ENCODE data around the gene KRTAP26-1.

The KRTAP26-1 gene

DNA sequence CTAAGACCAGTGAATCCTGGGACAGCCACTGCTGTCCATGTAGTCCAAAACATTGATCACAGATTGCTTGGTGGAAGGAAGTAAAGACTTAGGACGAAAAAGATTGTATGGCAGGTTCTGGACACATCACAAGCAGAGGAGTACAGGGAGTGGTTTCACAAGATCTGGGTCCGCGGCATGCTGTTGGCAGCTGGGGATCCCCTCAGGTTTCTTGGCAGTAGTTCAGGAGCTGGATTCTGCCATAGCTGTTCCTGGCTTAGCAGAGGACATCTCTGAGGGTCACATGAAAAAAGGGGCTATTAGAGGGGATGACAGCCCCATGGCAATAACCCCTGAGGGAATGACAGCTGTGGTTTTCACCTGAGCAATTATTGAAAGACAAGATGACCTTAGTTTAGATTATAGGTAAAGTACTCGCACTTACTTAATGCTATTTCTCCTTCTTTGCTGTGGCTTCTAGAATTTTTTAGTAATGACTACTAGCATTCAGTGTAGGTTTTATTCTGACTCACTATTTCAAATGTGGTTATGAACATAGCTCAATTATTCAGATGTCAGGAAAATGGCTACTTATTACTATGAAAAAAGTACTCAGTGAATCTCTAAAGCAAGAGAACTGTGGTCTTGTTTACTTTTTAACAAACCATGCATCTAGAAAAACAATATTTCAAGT lies 9.2 kb upstream of the KRTAP26-1 start:
- TF ChIP-seq, protein P1, sequence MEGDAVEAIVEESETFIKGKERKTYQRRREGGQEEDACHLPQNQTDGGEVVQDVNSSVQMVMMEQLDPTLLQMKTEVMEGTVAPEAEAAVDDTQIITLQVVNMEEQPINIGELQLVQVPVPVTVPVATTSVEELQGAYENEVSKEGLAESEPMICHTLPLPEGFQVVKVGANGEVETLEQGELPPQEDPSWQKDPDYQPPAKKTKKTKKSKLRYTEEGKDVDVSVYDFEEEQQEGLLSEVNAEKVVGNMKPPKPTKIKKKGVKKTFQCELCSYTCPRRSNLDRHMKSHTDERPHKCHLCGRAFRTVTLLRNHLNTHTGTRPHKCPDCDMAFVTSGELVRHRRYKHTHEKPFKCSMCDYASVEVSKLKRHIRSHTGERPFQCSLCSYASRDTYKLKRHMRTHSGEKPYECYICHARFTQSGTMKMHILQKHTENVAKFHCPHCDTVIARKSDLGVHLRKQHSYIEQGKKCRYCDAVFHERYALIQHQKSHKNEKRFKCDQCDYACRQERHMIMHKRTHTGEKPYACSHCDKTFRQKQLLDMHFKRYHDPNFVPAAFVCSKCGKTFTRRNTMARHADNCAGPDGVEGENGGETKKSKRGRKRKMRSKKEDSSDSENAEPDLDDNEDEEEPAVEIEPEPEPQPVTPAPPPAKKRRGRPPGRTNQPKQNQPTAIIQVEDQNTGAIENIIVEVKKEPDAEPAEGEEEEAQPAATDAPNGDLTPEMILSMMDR (IDR thresholded peaks at IDR 0.05; ENCODE audit: extremely low read depth, missing control alignments) = no peak
- DNase-seq (ENCODE audit: low spot score) = no peak

DNA sequence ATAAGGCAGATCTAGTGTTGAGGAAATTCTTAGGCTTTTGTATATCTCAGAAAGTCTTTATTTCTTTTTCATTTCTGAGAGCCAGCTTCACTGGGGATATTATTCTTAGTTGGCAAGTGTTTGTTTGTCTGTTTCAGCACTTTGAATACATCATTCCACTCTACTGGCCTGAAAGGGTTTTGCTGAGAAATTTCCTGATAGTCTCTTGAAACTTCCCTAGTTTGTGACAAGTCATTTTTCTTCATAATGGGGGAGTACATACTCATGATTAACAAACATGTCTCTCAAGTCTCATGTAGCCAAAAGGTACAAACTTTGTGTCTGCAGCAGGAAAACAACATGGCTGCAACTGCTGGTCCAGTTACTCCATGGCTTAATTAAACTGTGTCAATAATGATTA lies 6.3 kb upstream of the KRTAP26-1 start:
- TF ChIP-seq, protein P1 (IDR thresholded peaks at IDR 0.05; ENCODE audit: extremely low read depth, missing control alignments) = no peak
- DNase-seq (ENCODE audit: low spot score) = no peak

DNA sequence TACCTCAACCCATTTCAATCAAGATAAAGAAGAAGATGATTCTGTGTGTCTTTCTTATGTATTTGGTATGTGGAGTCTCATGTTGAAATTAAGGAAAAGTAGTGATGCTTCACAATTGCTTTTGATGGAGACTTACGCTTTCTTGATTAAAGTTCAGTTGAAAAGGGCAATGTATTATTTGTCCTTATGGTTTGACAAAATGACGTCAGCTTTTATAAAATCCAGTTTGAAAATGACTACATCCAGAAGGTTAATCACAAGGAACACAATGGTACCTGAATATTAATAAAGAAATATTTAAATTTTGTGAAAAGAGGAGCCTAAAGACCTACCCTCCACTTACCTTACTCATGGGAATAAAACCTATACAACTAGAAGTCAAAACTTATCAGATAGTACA lies 4.4 kb downstream of the KRTAP26-1 start:
- TF ChIP-seq, protein P1 (IDR thresholded peaks at IDR 0.05; ENCODE audit: extremely low read depth, missing control alignments) = no peak
- DNase-seq (ENCODE audit: low spot score) = no peak

DNA sequence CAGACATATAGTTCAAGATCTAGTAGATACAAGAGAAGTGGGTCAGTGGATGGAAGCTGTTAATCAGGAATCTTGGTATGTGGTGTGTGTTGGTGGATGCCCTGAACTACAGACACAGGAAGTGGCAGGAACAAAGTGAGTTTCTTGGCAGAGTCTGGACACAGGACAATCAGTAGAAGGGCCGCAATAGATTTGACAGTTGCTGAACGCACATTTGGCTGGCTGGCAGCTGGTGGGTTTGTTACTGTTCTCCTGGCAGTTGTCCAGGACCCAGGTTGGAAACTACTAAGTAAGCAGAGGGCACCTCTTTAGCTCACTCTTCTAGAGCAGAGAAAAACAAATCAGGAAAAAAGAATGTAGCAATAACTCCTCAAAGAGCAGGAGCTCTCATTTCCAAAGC lies 13.2 kb downstream of the KRTAP26-1 start:
- no peak for DNase-seq (ENCODE audit: low spot score)
- TF ChIP-seq, protein P1 (IDR thresholded peaks at IDR 0.05; ENCODE audit: extremely low read depth, missing control alignments) = no peak

DNA sequence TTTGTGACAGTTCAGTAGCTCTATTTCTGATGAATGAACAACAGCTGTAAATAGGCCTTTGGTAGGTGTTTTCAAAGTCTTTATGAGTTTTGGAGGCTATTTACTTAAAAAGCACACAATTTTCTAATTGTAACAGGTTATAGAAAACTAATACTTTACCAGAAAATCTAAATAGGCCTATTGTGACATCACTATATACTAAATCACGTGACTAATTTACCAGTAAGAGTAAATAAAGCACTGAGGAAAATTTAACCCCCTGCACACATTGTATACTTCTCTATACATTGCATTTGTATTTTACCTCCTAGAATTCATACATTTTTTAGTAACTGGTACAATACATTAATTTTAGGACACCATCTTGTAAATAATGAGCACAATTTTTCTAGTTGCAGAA lies 15.0 kb downstream of the KRTAP26-1 start:
- TF ChIP-seq, protein P1 (IDR thresholded peaks at IDR 0.05; ENCODE audit: extremely low read depth, missing control alignments) = no peak
- DNase-seq (ENCODE audit: low spot score) = no peak

DNA sequence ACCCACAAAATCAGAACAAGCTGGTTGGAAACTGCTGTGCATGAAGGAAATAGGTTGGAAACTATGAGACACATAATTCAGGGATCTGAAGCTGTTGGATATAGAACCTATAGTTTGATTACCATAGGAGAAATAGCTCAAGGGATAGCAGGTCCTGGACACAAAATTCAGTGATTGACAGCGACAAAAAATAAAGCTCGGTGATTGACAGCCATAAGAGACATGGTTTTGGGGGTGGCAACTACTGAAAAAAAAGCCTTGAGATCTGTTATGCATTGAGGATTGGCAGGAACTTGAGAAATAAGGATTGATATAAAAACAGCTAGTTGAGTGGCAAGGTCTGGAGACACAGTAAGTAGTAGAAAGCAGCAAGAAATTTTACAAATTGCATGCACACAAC lies 30.9 kb downstream of the KRTAP26-1 start, which contains the start of gene KRTAP25-1:
KRTAP25-1 (minus strand) TSS at position 300 of the 400 bp plus-strand sequence; CDS start at position 276, 24 bp downstream.
- no peak for DNase-seq (ENCODE audit: low spot score)
- TF ChIP-seq, protein P1 (IDR thresholded peaks at IDR 0.05; ENCODE audit: extremely low read depth, missing control alignments) = no peak

DNA sequence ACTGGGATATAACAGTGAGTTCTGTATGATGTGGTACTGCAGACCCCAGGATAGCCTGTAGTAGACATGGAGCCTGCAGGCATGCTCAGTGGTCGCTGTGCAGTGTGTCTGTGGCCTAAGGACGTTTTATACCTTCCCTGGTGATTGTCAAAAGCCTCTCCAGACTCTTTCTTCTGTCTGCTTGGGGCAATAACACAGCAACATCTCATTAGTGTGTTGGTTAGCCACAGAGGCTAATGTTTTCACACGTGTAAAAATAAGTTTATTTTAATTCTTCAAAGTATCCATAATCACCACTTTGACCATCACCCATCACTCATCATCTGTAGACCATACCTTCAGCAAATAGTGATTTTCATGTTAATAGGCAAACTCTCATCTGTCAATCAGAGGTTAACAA lies 37.3 kb downstream of the KRTAP26-1 start, which contains the start of gene KRTAP24-1:
KRTAP24-1 (minus strand) TSS at position 101 of the 400 bp plus-strand sequence; CDS start at position 83, 18 bp downstream.
- TF ChIP-seq, protein P1 (IDR thresholded peaks at IDR 0.05; ENCODE audit: extremely low read depth, missing control alignments) = no peak
- DNase-seq (ENCODE audit: low spot score) = no peak

All from GM20000 (cell line).